Testis (tissue), 2 donors: ENCODE results near the gene SASH1.

Experiments
- POLR2A ChIP-seq: fragments of 450-650 bp; IDR thresholded peaks from one replicate; pipeline ENCODE4 v1.6.1; 2017; ENCODE audit warnings: antibody characterized with exemption, mild to moderate bottlenecking, moderate library complexity
- TF ChIP-seq, protein P1 (sequence below), 3 experiments: fragments of 450-650 bp in 2 of 3; fragments of 200-600 bp in 1 of 3; sonication (generic) in 1 of 3; IDR thresholded peaks; one replicate each; pipeline ENCODE4 v1.5.1; 2016 to 2019; ENCODE audit warnings: antibody characterized with exemption in 3 of 3, mild to moderate bottlenecking in 2 of 3, moderate library complexity in 1 of 3

DNA sequence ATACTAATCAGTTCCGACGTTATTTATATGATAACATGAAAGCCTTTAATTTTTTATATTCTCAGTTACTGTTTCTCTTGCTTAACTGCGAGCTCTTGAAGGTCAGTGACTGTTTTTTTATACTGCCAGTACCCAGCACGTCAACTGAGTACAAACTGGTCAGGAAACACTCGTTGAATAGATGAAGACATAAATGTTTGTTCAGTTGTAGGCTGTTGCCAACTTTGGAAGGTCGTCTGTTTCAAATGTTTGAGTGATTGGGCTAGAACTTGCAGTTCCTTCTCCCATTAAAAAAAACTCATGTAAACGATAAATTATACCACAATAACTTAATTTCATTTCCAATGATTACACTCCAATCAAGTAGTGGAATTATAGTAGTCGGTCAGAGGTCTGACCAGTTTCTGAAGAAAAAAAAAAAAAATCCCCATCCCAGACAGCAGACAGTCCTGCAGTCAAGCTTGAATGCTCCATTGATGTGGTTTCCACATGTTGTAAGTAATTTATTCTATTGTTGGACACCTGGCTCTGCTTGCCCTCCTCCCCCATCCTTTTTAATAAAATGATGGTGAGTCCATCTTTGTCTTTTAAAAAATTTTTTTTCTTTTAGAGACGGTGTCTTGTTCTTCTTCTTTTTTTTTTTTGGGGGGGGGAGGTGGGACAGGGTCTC, 81.1 kb downstream of the SASH1 start:
- TF ChIP-seq, protein P1, sequence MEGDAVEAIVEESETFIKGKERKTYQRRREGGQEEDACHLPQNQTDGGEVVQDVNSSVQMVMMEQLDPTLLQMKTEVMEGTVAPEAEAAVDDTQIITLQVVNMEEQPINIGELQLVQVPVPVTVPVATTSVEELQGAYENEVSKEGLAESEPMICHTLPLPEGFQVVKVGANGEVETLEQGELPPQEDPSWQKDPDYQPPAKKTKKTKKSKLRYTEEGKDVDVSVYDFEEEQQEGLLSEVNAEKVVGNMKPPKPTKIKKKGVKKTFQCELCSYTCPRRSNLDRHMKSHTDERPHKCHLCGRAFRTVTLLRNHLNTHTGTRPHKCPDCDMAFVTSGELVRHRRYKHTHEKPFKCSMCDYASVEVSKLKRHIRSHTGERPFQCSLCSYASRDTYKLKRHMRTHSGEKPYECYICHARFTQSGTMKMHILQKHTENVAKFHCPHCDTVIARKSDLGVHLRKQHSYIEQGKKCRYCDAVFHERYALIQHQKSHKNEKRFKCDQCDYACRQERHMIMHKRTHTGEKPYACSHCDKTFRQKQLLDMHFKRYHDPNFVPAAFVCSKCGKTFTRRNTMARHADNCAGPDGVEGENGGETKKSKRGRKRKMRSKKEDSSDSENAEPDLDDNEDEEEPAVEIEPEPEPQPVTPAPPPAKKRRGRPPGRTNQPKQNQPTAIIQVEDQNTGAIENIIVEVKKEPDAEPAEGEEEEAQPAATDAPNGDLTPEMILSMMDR (IDR thresholded peaks at IDR 0.05): no peak
- no peak for TF ChIP-seq POLR2A
